Neural progenitor cell (in vitro differentiated cells): ENCODE results near the gene SBF1. TPM values are rescaled to one million over a fixed set of nuclear protein-coding genes. Genes with fewer than 3 reads are reported as not detected.

ENCODE experiments used
- DNase-seq: peaks from one replicate; pipeline ENCODE4 v3.0.0-alpha.2; 2016; ENCODE audit warnings: low spot score
- H2AFZ ChIP-seq: fragments of 200-600 bp; sonication (generic); replicated peaks from 2 replicates; pipeline ENCODE4 v1.6.1; 2016; ENCODE audit warnings: antibody characterized with exemption
- H3F3A ChIP-seq: fragments of 200-600 bp; sonication (generic); 2 replicates; pipeline ENCODE4 v1.6.1; 2016; ENCODE audit warnings: antibody characterized with exemption, low read depth
- H3K27ac ChIP-seq: fragments of 200-600 bp; sonication (generic); 2 replicates; pipeline ENCODE4 v1.5.1; 2016; ENCODE audit warnings: mild to moderate bottlenecking
- H3K27me3 ChIP-seq: fragments of 200-600 bp; sonication (generic); 2 replicates; pipeline ENCODE4 v1.6.1; 2016; ENCODE audit warnings: mild to moderate bottlenecking, moderate library complexity
- H3K36me3 ChIP-seq: fragments of 200-600 bp; sonication (generic); 2 replicates; pipeline ENCODE4 v1.5.1; 2016
- H3K4me1 ChIP-seq: fragments of 200-600 bp; sonication (generic); 2 replicates; pipeline ENCODE4 v1.6.1; 2016; ENCODE audit warnings: mixed run types
- H3K4me2 ChIP-seq: fragments of 200-600 bp; sonication (generic); 2 replicates; pipeline ENCODE4 v1.6.1; 2016
- H3K4me3 ChIP-seq: fragments of 200-600 bp; sonication (generic); 2 replicates; pipeline ENCODE4 v1.5.1; 2016
- H3K79me2 ChIP-seq: fragments of 200-600 bp; sonication (generic); 2 replicates; pipeline ENCODE4 v1.6.1; 2016; ENCODE audit warnings: low read depth
- H3K9ac ChIP-seq: fragments of 200-600 bp; sonication (generic); 2 replicates; pipeline ENCODE4 v1.6.1; 2016
- H3K9me3 ChIP-seq: fragments of 200-600 bp; sonication (generic); 2 replicates; pipeline ENCODE4 v1.5.1; 2016; ENCODE audit warnings: low read depth
- H4K20me1 ChIP-seq: fragments of 200-600 bp; sonication (generic); 2 replicates; pipeline ENCODE4 v1.6.1; 2016; ENCODE audit warnings: low read depth
- H3K27ac Mint-ChIP-seq: 3 replicates; pipeline ENCODE4 v1.8.0; 2021; ENCODE audit warnings: mixed read lengths
- H3K27me3 Mint-ChIP-seq: 2 replicates; pipeline ENCODE4 v1.8.0; 2022; ENCODE audit warnings: low read depth, mild to moderate bottlenecking, inconsistent platforms, moderate library complexity, mixed read lengths; ENCODE audit not compliant: insufficient read depth
- H3K36me3 Mint-ChIP-seq: 3 replicates; pipeline ENCODE4 v1.8.0; 2021; ENCODE audit warnings: mixed read lengths
- H3K4me1 Mint-ChIP-seq: 3 replicates; pipeline ENCODE4 v1.8.0; 2021; ENCODE audit warnings: mixed read lengths
- H3K4me3 Mint-ChIP-seq: 3 replicates; pipeline ENCODE4 v1.8.0; 2021; ENCODE audit warnings: mild to moderate bottlenecking, moderate library complexity, mixed read lengths
- H3K9me3 Mint-ChIP-seq: 3 replicates; pipeline ENCODE4 v1.8.0; 2020; ENCODE audit warnings: mixed read lengths
- EZH2 ChIP-seq: fragments of 200-600 bp; sonication (generic); IDR thresholded peaks from 2 replicates; pipeline ENCODE4 v1.6.1; 2017; ENCODE audit warnings: antibody characterized with exemption, mild to moderate bottlenecking, moderate library complexity
- EZH2phosphoT487 ChIP-seq: fragments of 200-600 bp; sonication (generic); IDR thresholded peaks from 2 replicates; pipeline ENCODE4 v1.6.1; 2017; ENCODE audit warnings: antibody characterized with exemption
- total RNA-seq: library from RNA; depleted of rRNA; stranded (reverse); fragments of >200 nt; gene quantifications from 2 replicates; pipeline ENCODE4 v1.2.3, GENCODE V29; 2015; ENCODE audit warnings: low replicate concordance
- TF ChIP-seq, protein P1 (sequence below): fragments of 200-600 bp; sonication (generic); IDR thresholded peaks from 2 replicates; pipeline ENCODE4 v1.5.1; 2017; ENCODE audit warnings: antibody characterized with exemption, mild to moderate bottlenecking

SBF1 gene
- total RNA-seq, 1 donor from 2014 or later, result 25.8 TPM

GRCh38 chr22:50406416-50407170 lies 68.2 kb downstream of the SBF1 start:
- Mint-ChIP-seq H3K4me3 (peak overlapping the region; percentile 52), H3K36me3 (peaks cover 11% of the 10 kb centered on the region), H3K27me3 (peaks cover 2% of the 10 kb centered on the region), H3K9me3 (no peaks in the 10 kb centered on the region), H3K4me1 (no peaks in the 10 kb centered on the region), H3K27ac (peak overlapping the region; percentile 35)
- Histone ChIP-seq H3K4me2 (no peak overlapping the region), H3K27ac (no peak overlapping the region), H3K9ac (no peak overlapping the region), H3K4me3 (no peak overlapping the region), H2AFZ (no peak overlapping the region), H3K4me1 (no peaks in the 10 kb centered on the region), H3K27me3 (no peaks in the 10 kb centered on the region), H3K79me2 (no peaks in the 10 kb centered on the region), H4K20me1 (no peaks in the 10 kb centered on the region), H3F3A (no peaks in the 10 kb centered on the region), H3K9me3 (no peaks in the 10 kb centered on the region), H3K36me3 (no peaks in the 10 kb centered on the region)
- no peak for DNase-seq
- TF ChIP-seq EZH2 (no peak), EZH2phosphoT487 (no peak)
- TF ChIP-seq, protein P1, sequence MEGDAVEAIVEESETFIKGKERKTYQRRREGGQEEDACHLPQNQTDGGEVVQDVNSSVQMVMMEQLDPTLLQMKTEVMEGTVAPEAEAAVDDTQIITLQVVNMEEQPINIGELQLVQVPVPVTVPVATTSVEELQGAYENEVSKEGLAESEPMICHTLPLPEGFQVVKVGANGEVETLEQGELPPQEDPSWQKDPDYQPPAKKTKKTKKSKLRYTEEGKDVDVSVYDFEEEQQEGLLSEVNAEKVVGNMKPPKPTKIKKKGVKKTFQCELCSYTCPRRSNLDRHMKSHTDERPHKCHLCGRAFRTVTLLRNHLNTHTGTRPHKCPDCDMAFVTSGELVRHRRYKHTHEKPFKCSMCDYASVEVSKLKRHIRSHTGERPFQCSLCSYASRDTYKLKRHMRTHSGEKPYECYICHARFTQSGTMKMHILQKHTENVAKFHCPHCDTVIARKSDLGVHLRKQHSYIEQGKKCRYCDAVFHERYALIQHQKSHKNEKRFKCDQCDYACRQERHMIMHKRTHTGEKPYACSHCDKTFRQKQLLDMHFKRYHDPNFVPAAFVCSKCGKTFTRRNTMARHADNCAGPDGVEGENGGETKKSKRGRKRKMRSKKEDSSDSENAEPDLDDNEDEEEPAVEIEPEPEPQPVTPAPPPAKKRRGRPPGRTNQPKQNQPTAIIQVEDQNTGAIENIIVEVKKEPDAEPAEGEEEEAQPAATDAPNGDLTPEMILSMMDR, result no peak

GRCh38 chr22:50403701-50404101 lies 71.1 kb downstream of the SBF1 start:
- H3K4me3 Mint-ChIP-seq, result no peak overlapping the region
- H3K4me1 Mint-ChIP-seq, result no peaks in the 10 kb centered on the region
- H3K79me2 ChIP-seq, result no peaks in the 10 kb centered on the region
- H3K27ac Mint-ChIP-seq, result no peak overlapping the region
- H3K4me2 ChIP-seq, result no peak overlapping the region
- peaks cover 12% of the 10 kb centered on the region for H4K20me1 ChIP-seq
- H3K27ac ChIP-seq, result no peak overlapping the region
- peaks cover 9% of the 10 kb centered on the region for H3F3A ChIP-seq
- peaks cover 4% of the 10 kb centered on the region for H3K4me1 ChIP-seq
- H3K36me3 ChIP-seq, result no peaks in the 10 kb centered on the region
- TF ChIP-seq EZH2phosphoT487 (no peak), EZH2 (no peak)
- TF ChIP-seq, protein P1, result no peak
- no peak overlapping the region for H3K4me3 ChIP-seq
- H3K27me3 Mint-ChIP-seq, result peaks cover 5% of the 10 kb centered on the region
- no peaks in the 10 kb centered on the region for H3K27me3 ChIP-seq
- H3K36me3 Mint-ChIP-seq, result peaks cover 16% of the 10 kb centered on the region
- H3K9me3 ChIP-seq, result no peaks in the 10 kb centered on the region
- no peak overlapping the region for H2AFZ ChIP-seq
- no peaks in the 10 kb centered on the region for H3K9me3 Mint-ChIP-seq
- no peak overlapping the region for H3K9ac ChIP-seq
- no peak for DNase-seq

GRCh38 chr22:50401907-50402306 lies 72.9 kb downstream of the SBF1 start:
- Mint-ChIP-seq H3K27ac (no peak overlapping the region), H3K9me3 (no peaks in the 10 kb centered on the region), H3K36me3 (peaks cover 13% of the 10 kb centered on the region), H3K4me3 (no peak overlapping the region), H3K27me3 (peaks cover 5% of the 10 kb centered on the region), H3K4me1 (peaks cover 4% of the 10 kb centered on the region)
- H3K27ac ChIP-seq, result no peak overlapping the region
- H3K4me2 ChIP-seq, result no peak overlapping the region
- peaks cover 10% of the 10 kb centered on the region for H3F3A ChIP-seq
- H4K20me1 ChIP-seq, result peaks cover 16% of the 10 kb centered on the region
- H3K4me1 ChIP-seq, result peaks cover 4% of the 10 kb centered on the region
- H2AFZ ChIP-seq, result no peak overlapping the region
- TF ChIP-seq, protein P1, result no peak
- TF ChIP-seq EZH2phosphoT487, result no peak
- TF ChIP-seq EZH2, result no peak
- H3K79me2 ChIP-seq, result no peaks in the 10 kb centered on the region
- no peaks in the 10 kb centered on the region for H3K9me3 ChIP-seq
- no peak overlapping the region for H3K9ac ChIP-seq
- DNase-seq, result no peak
- H3K27me3 ChIP-seq, result no peaks in the 10 kb centered on the region
- no peaks in the 10 kb centered on the region for H3K36me3 ChIP-seq
- no peak overlapping the region for H3K4me3 ChIP-seq
